GM19351 (cell line): Measurements from ENCODE around the gene SMARCA4.

Source experiments
- ATAC-seq: cut with Tn5 transposase; IDR thresholded peaks from one replicate; pipeline ENCODE4 v1.9.1; 2021; ENCODE audit warnings: mild to moderate bottlenecking, moderate library complexity; ENCODE audit not compliant: unreplicated experiment

SMARCA4 gene

GRCh38 chr19:11007385-11007784 lies 46.6 kb downstream of the SMARCA4 start:
- ATAC-seq, result no peak

- ATAC-seq, result no peak
Measured at GRCh38 chr19:11007962-11008532, 47.2 kb downstream of the SMARCA4 start.

- no peak for ATAC-seq
Measured at GRCh38 chr19:11010041-11010440, 49.2 kb downstream of the SMARCA4 start.

GRCh38 chr19:11012507-11012906 lies 51.7 kb downstream of the SMARCA4 start:
- ATAC-seq, result no peak

- ATAC-seq, result no peak
Measured at GRCh38 chr19:11013771-11014170, 52.9 kb downstream of the SMARCA4 start.

GRCh38 chr19:11014403-11014911 lies 53.6 kb downstream of the SMARCA4 start:
- no peak for ATAC-seq

- ATAC-seq, result no peak
Measured at GRCh38 chr19:11016631-11017030, 55.8 kb downstream of the SMARCA4 start.

- ATAC-seq, result no peak
Measured at GRCh38 chr19:11017275-11018035, 56.6 kb downstream of the SMARCA4 start.

- no peak for ATAC-seq
Measured at GRCh38 chr19:11018179-11018578, 57.3 kb downstream of the SMARCA4 start.

- ATAC-seq, result no peak
Measured at GRCh38 chr19:11018763-11019162, 57.9 kb downstream of the SMARCA4 start.

GRCh38 chr19:11019262-11019661 lies 58.4 kb downstream of the SMARCA4 start:
- ATAC-seq, result no peak

GRCh38 chr19:11019824-11020223 lies 59.0 kb downstream of the SMARCA4 start:
- no peak for ATAC-seq

- ATAC-seq, result no peak
Measured at GRCh38 chr19:11020423-11020822, 59.6 kb downstream of the SMARCA4 start.

- ATAC-seq, result no peak
Measured at GRCh38 chr19:11020982-11021759, 60.3 kb downstream of the SMARCA4 start.

GRCh38 chr19:11021760-11022144 lies 60.9 kb downstream of the SMARCA4 start:
- no peak for ATAC-seq

GRCh38 chr19:11023016-11023415 lies 62.2 kb downstream of the SMARCA4 start:
- ATAC-seq, result no peak

- ATAC-seq, result no peak
Measured at GRCh38 chr19:11023710-11024109, 62.9 kb downstream of the SMARCA4 start.

GRCh38 chr19:11024259-11024658 lies 63.4 kb downstream of the SMARCA4 start:
- ATAC-seq, result no peak

GRCh38 chr19:11025006-11025405 lies 64.2 kb downstream of the SMARCA4 start:
- no peak for ATAC-seq

- ATAC-seq, result no peak
Measured at GRCh38 chr19:11025445-11025844, 64.6 kb downstream of the SMARCA4 start.

- ATAC-seq, result no peak
Measured at GRCh38 chr19:11025997-11026396, 65.2 kb downstream of the SMARCA4 start.

- ATAC-seq, result no peak
Measured at GRCh38 chr19:11027381-11027780, 66.6 kb downstream of the SMARCA4 start.
